Large intestine (tissue), 3 donors: ENCODE data around the gene FAM13A. TPM values are rescaled to one million over a fixed set of nuclear protein-coding genes. Genes with fewer than 3 reads are reported as not detected.
A peak's percentile ranks its signal among the peaks of the same experiment; 100 is the strongest.
"Not testable (repeated sequence)": the region's sequence is repeated elsewhere in the genome, so short reads cannot be mapped to it uniquely, and the experiment has no call there.

ENCODE experiments used
- DNase-seq, 2 donors: peaks; one replicate each; pipeline versions ENCODE4 v3.0.0 to v3.0.0-alpha.2; 2013
- H3K27ac ChIP-seq: one replicate; pipeline ENCODE4 v1.5.1; 2013; ENCODE audit warnings: low read length
- H3K27me3 ChIP-seq: 2 replicates; pipeline ENCODE4 v1.6.1; 2013; ENCODE audit warnings: low read length; ENCODE audit not compliant: control insufficient read depth, insufficient read depth
- H3K36me3 ChIP-seq: 2 replicates; pipeline ENCODE4 v1.6.1; 2013; ENCODE audit warnings: low read length; ENCODE audit not compliant: control insufficient read depth, insufficient read depth
- H3K4me1 ChIP-seq: one replicate; pipeline ENCODE4 v1.6.1; 2013; ENCODE audit warnings: low read length; ENCODE audit not compliant: control insufficient read depth, insufficient read depth
- H3K4me3 ChIP-seq: one replicate; pipeline ENCODE4 v1.5.1; 2013; ENCODE audit warnings: low read length
- H3K9me3 ChIP-seq: one replicate; pipeline ENCODE4 v1.6.1; 2013; ENCODE audit warnings: mild to moderate bottlenecking, low read depth, low read length, moderate library complexity; ENCODE audit not compliant: control insufficient read depth
- WGBS: methylation state at CpG from one replicate; pipeline ENCODE4 v1.1.5; 2013; ENCODE audit warnings: low lambda C conversion rate; ENCODE audit not compliant: insufficient coverage; 5-methylcytosine and 5-hydroxymethylcytosine counted together
- polyA plus RNA-seq: library from polyadenylated mRNA; unstranded; fragments of 120-200 nt; gene quantifications from one replicate; pipeline ENCODE4 v1.2.1, GENCODE V29; 2013

The FAM13A gene
- polyA plus RNA-seq, 1 donor: 151 TPM

GRCh38 chr4:88940506-88940905 lies 116.5 kb downstream of the FAM13A start:
- no peak overlapping the region for H3K27ac ChIP-seq
- no peaks in the 10 kb centered on the region for H3K36me3 ChIP-seq
- no peak for DNase-seq
- no peaks in the 10 kb centered on the region for H3K9me3 ChIP-seq
- H3K27me3 ChIP-seq: no peaks in the 10 kb centered on the region
- H3K4me3 ChIP-seq: no peak overlapping the region
- H3K4me1 ChIP-seq: no peaks in the 10 kb centered on the region
- no CpG with 5 or more reads among the region's 2 CpGs for WGBS

GRCh38 chr4:88939697-88940096 lies 117.3 kb downstream of the FAM13A start:
- Histone ChIP-seq H3K4me1 (no peaks in the 10 kb centered on the region), H3K27me3 (no peaks in the 10 kb centered on the region), H3K27ac (no peak overlapping the region), H3K36me3 (peaks cover 3% of the 10 kb centered on the region), H3K9me3 (no peaks in the 10 kb centered on the region), H3K4me3 (no peak overlapping the region)
- no peak for DNase-seq
- WGBS: no CpG with 5 or more reads among the region's 3 CpGs

GRCh38 chr4:88938138-88938537 lies 118.8 kb downstream of the FAM13A start:
- Histone ChIP-seq H3K4me1 (peaks cover 2% of the 10 kb centered on the region), H3K27ac (peak overlapping the region; percentile 6), H3K27me3 (no peaks in the 10 kb centered on the region), H3K36me3 (peaks cover 3% of the 10 kb centered on the region), H3K4me3 (no peak overlapping the region), H3K9me3 (no peaks in the 10 kb centered on the region)
- peak; percentile 8 to 36 for DNase-seq

- Histone ChIP-seq H3K27me3 (no peaks in the 10 kb centered on the region), H3K9me3 (no peaks in the 10 kb centered on the region), H3K4me1 (peaks cover 3% of the 10 kb centered on the region), H3K27ac (no peak overlapping the region), H3K36me3 (peaks cover 3% of the 10 kb centered on the region), H3K4me3 (no peak overlapping the region)
- no peak for DNase-seq
- WGBS: no CpG with 5 or more reads among the region's 2 CpGs
These were observed 119.9 kb downstream of the FAM13A start for GRCh38 chr4:88937081-88937480.

GRCh38 chr4:88933414-88934160 lies 123.4 kb downstream of the FAM13A start:
- no peak overlapping the region for H3K4me3 ChIP-seq
- peaks cover 3% of the 10 kb centered on the region for H3K4me1 ChIP-seq
- H3K9me3 ChIP-seq: no peaks in the 10 kb centered on the region
- WGBS: 46% methylated on average over 2 of the region's 3 CpGs
- H3K36me3 ChIP-seq: peaks cover 7% of the 10 kb centered on the region
- H3K27me3 ChIP-seq: no peaks in the 10 kb centered on the region
- peak overlapping the region; percentile 74 for H3K27ac ChIP-seq
- peak; percentile 70 to 84 for DNase-seq

- 83% methylated on average over 1 of the region's 1 CpG for WGBS
- DNase-seq: no peak
- Histone ChIP-seq H3K9me3 (no peaks in the 10 kb centered on the region), H3K27ac (no peak overlapping the region), H3K4me3 (no peak overlapping the region), H3K36me3 (peaks cover 4% of the 10 kb centered on the region), H3K27me3 (no peaks in the 10 kb centered on the region), H3K4me1 (peaks cover 3% of the 10 kb centered on the region)
These were observed 128.1 kb downstream of the FAM13A start for GRCh38 chr4:88928852-88929251.

- no peak overlapping the region for H3K4me3 ChIP-seq
- H3K9me3 ChIP-seq: no peaks in the 10 kb centered on the region
- no peak for DNase-seq
- H3K4me1 ChIP-seq: no peaks in the 10 kb centered on the region
- peaks cover 4% of the 10 kb centered on the region for H3K36me3 ChIP-seq
- H3K27me3 ChIP-seq: no peaks in the 10 kb centered on the region
- H3K27ac ChIP-seq: no peak overlapping the region
These were observed 129.6 kb downstream of the FAM13A start for GRCh38 chr4:88927420-88927819.

- no peaks in the 10 kb centered on the region for H3K36me3 ChIP-seq
- H3K27me3 ChIP-seq: no peaks in the 10 kb centered on the region
- H3K4me1 ChIP-seq: no peaks in the 10 kb centered on the region
- H3K9me3 ChIP-seq: no peaks in the 10 kb centered on the region
- H3K27ac ChIP-seq: no peak overlapping the region
- DNase-seq: no peak
- H3K4me3 ChIP-seq: no peak overlapping the region
These were observed 137.9 kb downstream of the FAM13A start for GRCh38 chr4:88919056-88919455.

- not testable (repeated sequence) for H3K36me3 ChIP-seq, DNase-seq, H3K9me3 ChIP-seq, H3K27ac ChIP-seq, H3K4me3 ChIP-seq, H3K27me3 ChIP-seq, H3K4me1 ChIP-seq
These were observed 143.8 kb downstream of the FAM13A start for GRCh38 chr4:88913181-88913580.

- no peak for DNase-seq
- Histone ChIP-seq H3K4me3 (no peak overlapping the region), H3K27me3 (no peaks in the 10 kb centered on the region), H3K4me1 (no peaks in the 10 kb centered on the region), H3K9me3 (no peaks in the 10 kb centered on the region), H3K36me3 (no peaks in the 10 kb centered on the region), H3K27ac (no peak overlapping the region)
- WGBS: 100% methylated on average over 1 of the region's 5 CpGs
These were observed 145.5 kb downstream of the FAM13A start for GRCh38 chr4:88911246-88912212.
